ENCODE results near the gene MFAP4. TPM values are rescaled to one million over a fixed set of nuclear protein-coding genes. Genes with fewer than 3 reads are reported as not detected.

MFAP4 gene
- total and polyA plus RNA-seq, 4 donors: 2.1 to 13.3 (median 5.7) TPM

DNA sequence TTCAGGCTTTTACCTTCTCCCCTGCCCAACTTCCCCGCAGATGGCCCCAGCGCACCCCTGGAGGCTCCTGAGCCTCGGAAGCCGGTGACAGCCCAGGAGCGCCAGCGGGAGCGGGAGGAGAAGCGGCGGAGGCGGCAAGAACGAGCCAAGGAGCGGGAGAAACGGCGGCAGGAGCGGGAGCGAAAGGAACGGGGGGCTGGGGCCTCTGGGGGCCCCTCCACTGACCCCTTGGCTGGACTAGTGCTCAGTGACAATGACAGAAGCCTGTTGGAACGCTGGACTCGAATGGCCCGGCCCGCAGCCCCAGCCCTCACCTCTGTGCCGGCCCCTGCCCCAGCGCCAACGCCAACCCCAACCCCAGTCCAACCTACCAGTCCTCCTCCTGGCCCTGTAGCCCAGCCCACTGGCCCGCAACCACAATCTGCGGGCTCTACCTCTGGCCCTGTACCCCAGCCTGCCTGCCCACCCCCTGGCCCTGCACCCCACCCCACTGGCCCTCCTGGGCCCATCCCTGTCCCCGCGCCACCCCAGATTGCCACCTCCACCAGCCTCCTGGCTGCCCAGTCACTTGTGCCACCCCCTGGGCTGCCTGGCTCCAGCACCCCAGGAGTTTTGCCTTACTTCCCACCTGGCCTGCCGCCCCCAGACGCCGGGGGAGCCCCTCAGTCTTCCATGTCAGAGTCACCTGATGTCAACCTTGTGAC lies 5.1 kb downstream of the MFAP4 start:
- TF ChIP-seq HNF4A (conservative IDR thresholded peaks at IDR 0.05) (no peak), RAD21 (IDR thresholded peaks at IDR 0.05) (no peak), EGR1 (IDR thresholded peaks at IDR 0.05; ENCODE audit: low read depth in 2 of 2) (no peak), FOXA2 (IDR thresholded peaks at IDR 0.05) (no peak), JUND (IDR thresholded peaks at IDR 0.05) (no peak)
- DNase-seq (ENCODE audit: low spot score): no peak
- Histone ChIP-seq H3K9me3 (ENCODE audit: control insufficient read depth in 4 of 4, low read length in 3 of 4) (no peaks in the 10 kb centered on the region), H3K4me1 (ENCODE audit: control insufficient read depth in 4 of 4, insufficient read depth in 4 of 4, low read length in 3 of 4) (peaks cover 5 to 21% (median 12%) of the 10 kb centered on the region in 4 donors), H3K36me3 (ENCODE audit: control insufficient read depth in 4 of 4, insufficient read depth in 3 of 4, low read depth in 1 of 4, low read length in 3 of 4) (peaks cover 6 to 22% (median 10%) of the 10 kb centered on the region in 4 donors), H3K9ac (ENCODE audit: low read depth in 1 of 2, low read length in 2 of 2) (no peak overlapping the region), H3K27me3 (ENCODE audit: control insufficient read depth in 4 of 4, insufficient read depth in 4 of 4, low read length in 3 of 4) (no peaks in the 10 kb centered on the region), H3K4me3 (ENCODE audit: low read depth in 1 of 3, low read length in 3 of 3) (no peak overlapping the region), H3K27ac (ENCODE audit: low read depth in 1 of 2, low read length in 2 of 2) (no peak overlapping the region)
- 97% methylated on average over 31 of the region's 31 CpGs for WGBS

GRCh38 chr17:19381361-19381740 lies 5.6 kb downstream of the MFAP4 start:
- Histone ChIP-seq H3K4me1 (ENCODE audit: control insufficient read depth in 4 of 4, insufficient read depth in 4 of 4, low read length in 3 of 4) (peaks cover 6 to 23% (median 14%) of the 10 kb centered on the region in 4 donors), H3K27me3 (ENCODE audit: control insufficient read depth in 4 of 4, insufficient read depth in 4 of 4, low read length in 3 of 4) (no peaks in the 10 kb centered on the region), H3K9ac (ENCODE audit: low read depth in 1 of 2, low read length in 2 of 2) (no peak overlapping the region), H3K9me3 (ENCODE audit: control insufficient read depth in 4 of 4, low read length in 3 of 4) (no peaks in the 10 kb centered on the region), H3K4me3 (ENCODE audit: low read depth in 1 of 3, low read length in 3 of 3) (no peak overlapping the region), H3K36me3 (ENCODE audit: control insufficient read depth in 4 of 4, insufficient read depth in 3 of 4, low read depth in 1 of 4, low read length in 3 of 4) (peaks cover 6 to 22% (median 10%) of the 10 kb centered on the region in 4 donors), H3K27ac (ENCODE audit: low read depth in 1 of 2, low read length in 2 of 2) (no peak overlapping the region)
- no peak for DNase-seq (ENCODE audit: low spot score)
- 97% methylated on average over 7 of the region's 7 CpGs for WGBS
- TF ChIP-seq JUND (IDR thresholded peaks at IDR 0.05): no peak
- no peak for TF ChIP-seq RAD21 (IDR thresholded peaks at IDR 0.05)
- TF ChIP-seq, protein P1, sequence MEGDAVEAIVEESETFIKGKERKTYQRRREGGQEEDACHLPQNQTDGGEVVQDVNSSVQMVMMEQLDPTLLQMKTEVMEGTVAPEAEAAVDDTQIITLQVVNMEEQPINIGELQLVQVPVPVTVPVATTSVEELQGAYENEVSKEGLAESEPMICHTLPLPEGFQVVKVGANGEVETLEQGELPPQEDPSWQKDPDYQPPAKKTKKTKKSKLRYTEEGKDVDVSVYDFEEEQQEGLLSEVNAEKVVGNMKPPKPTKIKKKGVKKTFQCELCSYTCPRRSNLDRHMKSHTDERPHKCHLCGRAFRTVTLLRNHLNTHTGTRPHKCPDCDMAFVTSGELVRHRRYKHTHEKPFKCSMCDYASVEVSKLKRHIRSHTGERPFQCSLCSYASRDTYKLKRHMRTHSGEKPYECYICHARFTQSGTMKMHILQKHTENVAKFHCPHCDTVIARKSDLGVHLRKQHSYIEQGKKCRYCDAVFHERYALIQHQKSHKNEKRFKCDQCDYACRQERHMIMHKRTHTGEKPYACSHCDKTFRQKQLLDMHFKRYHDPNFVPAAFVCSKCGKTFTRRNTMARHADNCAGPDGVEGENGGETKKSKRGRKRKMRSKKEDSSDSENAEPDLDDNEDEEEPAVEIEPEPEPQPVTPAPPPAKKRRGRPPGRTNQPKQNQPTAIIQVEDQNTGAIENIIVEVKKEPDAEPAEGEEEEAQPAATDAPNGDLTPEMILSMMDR (IDR thresholded peaks at IDR 0.05; ENCODE audit: low read depth, low read length, missing input control): no peak
- TF ChIP-seq HNF4A (conservative IDR thresholded peaks at IDR 0.05): no peak
- TF ChIP-seq GABPA (IDR thresholded peaks at IDR 0.05 in 1 of 2, conservative IDR thresholded peaks at IDR 0.05 in 1 of 2): no peak
- no peak for TF ChIP-seq RXRA (IDR thresholded peaks at IDR 0.05)
- no peak for TF ChIP-seq YY1 (IDR thresholded peaks at IDR 0.05)
- TF ChIP-seq FOXA1 (IDR thresholded peaks at IDR 0.05): no peak
- no peak for TF ChIP-seq NR2F2 (IDR thresholded peaks at IDR 0.05)
- TF ChIP-seq, protein P2, sequence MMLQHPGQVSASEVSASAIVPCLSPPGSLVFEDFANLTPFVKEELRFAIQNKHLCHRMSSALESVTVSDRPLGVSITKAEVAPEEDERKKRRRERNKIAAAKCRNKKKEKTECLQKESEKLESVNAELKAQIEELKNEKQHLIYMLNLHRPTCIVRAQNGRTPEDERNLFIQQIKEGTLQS (IDR thresholded peaks at IDR 0.05): no peak
- no peak for TF ChIP-seq ZBTB33 (IDR thresholded peaks at IDR 0.05)
- TF ChIP-seq TAF1 (conservative IDR thresholded peaks at IDR 0.05): no peak
- TF ChIP-seq SP1 (IDR thresholded peaks at IDR 0.05): no peak
- TF ChIP-seq, protein P3, sequence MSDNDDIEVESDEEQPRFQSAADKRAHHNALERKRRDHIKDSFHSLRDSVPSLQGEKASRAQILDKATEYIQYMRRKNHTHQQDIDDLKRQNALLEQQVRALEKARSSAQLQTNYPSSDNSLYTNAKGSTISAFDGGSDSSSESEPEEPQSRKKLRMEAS (IDR thresholded peaks at IDR 0.05): no peak

Data from liver (tissue), 9 donors.